B cell (primary cell): ENCODE data around the gene ARF6. TPM values are rescaled to one million over a fixed set of nuclear protein-coding genes. Genes with fewer than 3 reads are reported as not detected.

Experiments
- ATAC-seq: fragments of 200-7000 bp; cut with Tn5 transposase; one replicate; pipeline ENCODE4 v1.10.0; 2021; ENCODE audit warnings: low read depth, mild to moderate bottlenecking, moderate number of reproducible peaks, moderate library complexity
- CTCF ChIA-PET: fragments of 350-600 bp; sonication (Branson Sonifier 250); formaldehyde crosslinking; loops from one replicate; lab custom pipeline; 2021; ENCODE audit warnings: antibody characterized with exemption, inconsistent platforms; lab: Charles Lee
- POLR2A ChIA-PET: fragments of 350-600 bp; sonication (Branson Sonifier 250); formaldehyde crosslinking; loops from one replicate; lab custom pipeline; 2021; ENCODE audit warnings: antibody characterized with exemption; lab: Charles Lee
- DNase-seq: peaks from one replicate; pipeline ENCODE4 v3.0.0; 2013
- H2AFZ ChIP-seq: 2 replicates; pipeline ENCODE4 v1.6.1; 2012; ENCODE audit warnings: mild to moderate bottlenecking, low read depth, low read length; ENCODE audit not compliant: insufficient read depth, poor library complexity, severe bottlenecking
- H3K27ac ChIP-seq, 2 donors: 1 replicate in 1 of 2; 2 replicates in 1 of 2; pipeline ENCODE4 v1.5.1; 2012 to 2013; ENCODE audit warnings: low read length in 2 of 2, mild to moderate bottlenecking in 2 of 2, moderate library complexity in 1 of 2
- H3K27me3 ChIP-seq, 4 experiments: fragments of 200-600 bp in 1 of 4; sonication (generic) in 1 of 4; replicated peaks in 1 of 4; 1 replicate in 2 of 4; 2 replicates in 2 of 4; pipeline versions ENCODE4 v1.6.1 to v1.7.0; 2013 to 2016; ENCODE audit warnings: low read length in 3 of 4, mild to moderate bottlenecking in 2 of 4, mixed read lengths in 1 of 4, moderate library complexity in 1 of 4; ENCODE audit not compliant: insufficient read depth in 4 of 4, control insufficient read depth in 3 of 4; ENCODE audit errors: control extremely low read depth in 1 of 4
- H3K36me3 ChIP-seq, 2 experiments: replicated peaks in 1 of 2; 1 replicate in 1 of 2; 2 replicates in 1 of 2; pipeline versions ENCODE4 v1.6.1 to v1.7.1; 2013; ENCODE audit warnings: low read length in 1 of 2; ENCODE audit not compliant: insufficient read depth in 2 of 2, control insufficient read depth in 1 of 2; ENCODE audit errors: control extremely low read depth in 1 of 2, extremely low read depth in 1 of 2
- H3K4me1 ChIP-seq, 2 donors: fragments of 200-600 bp in 1 of 2; sonication (generic) in 1 of 2; 1 replicate in 1 of 2; 2 replicates in 1 of 2; pipeline versions ENCODE4 v1.5.1 to v1.6.1; 2013 to 2017; ENCODE audit warnings: low read length in 2 of 2; ENCODE audit not compliant: control insufficient read depth in 2 of 2, insufficient read depth in 2 of 2
- H3K4me2 ChIP-seq: replicated peaks from 2 replicates; pipeline ENCODE3; 2012; ENCODE audit warnings: mild to moderate bottlenecking, low read depth, low read length; ENCODE audit not compliant: poor library complexity, severe bottlenecking
- H3K4me3 ChIP-seq, 5 experiments: fragments of 200-600 bp in 1 of 5; sonication (generic) in 1 of 5; 1 replicate in 3 of 5; 2 replicates in 2 of 5; pipeline versions ENCODE4 v1.5.1 to v1.7.0; 2011 to 2016; ENCODE audit warnings: low read length in 4 of 5, mild to moderate bottlenecking in 4 of 5, low read depth in 2 of 5, control low read depth in 1 of 5, moderate library complexity in 1 of 5; ENCODE audit not compliant: insufficient read depth in 1 of 5; ENCODE audit errors: control extremely low read depth in 1 of 5, extremely low read depth in 1 of 5
- H3K79me2 ChIP-seq: fragments of 200-600 bp; sonication (generic); one replicate; pipeline ENCODE4 v1.6.0; 2016; ENCODE audit warnings: low read length; ENCODE audit not compliant: control insufficient read depth, insufficient read depth
- H3K9ac ChIP-seq: fragments of 200-600 bp; sonication (generic); 2 replicates; pipeline ENCODE4 v1.6.1; 2017; ENCODE audit warnings: mild to moderate bottlenecking, low read length, moderate library complexity
- H3K9me3 ChIP-seq, 3 donors: one replicate each; pipeline versions ENCODE4 v1.6.1 to v1.7.1; 2013; ENCODE audit warnings: low read length in 2 of 3; ENCODE audit not compliant: control insufficient read depth in 2 of 3, insufficient read depth in 1 of 3; ENCODE audit errors: control extremely low read depth in 1 of 3
- H4K20me1 ChIP-seq: 2 replicates; pipeline ENCODE4 v1.6.0; 2012; ENCODE audit warnings: mild to moderate bottlenecking, low read length; ENCODE audit not compliant: insufficient read depth, control insufficient read depth, poor library complexity, severe bottlenecking
- H3K27ac Mint-ChIP-seq: one replicate; pipeline ENCODE4 v1.8.0; 2021; ENCODE audit warnings: mixed read lengths
- H3K27me3 Mint-ChIP-seq: one replicate; pipeline ENCODE4 v1.8.0; 2021; ENCODE audit warnings: mixed read lengths
- H3K4me1 Mint-ChIP-seq: one replicate; pipeline ENCODE4 v1.8.0; 2021; ENCODE audit warnings: mixed read lengths
- H3K4me3 Mint-ChIP-seq: one replicate; pipeline ENCODE4 v1.8.0; 2021; ENCODE audit warnings: mixed read lengths
- H3K9me3 Mint-ChIP-seq: one replicate; pipeline ENCODE4 v1.8.0; 2022; ENCODE audit warnings: mixed read lengths; ENCODE audit not compliant: insufficient read depth
- CTCF ChIP-seq: fragments of 200-600 bp; IDR thresholded peaks from one replicate; pipeline ENCODE4 v1.8.0; 2022; ENCODE audit warnings: antibody characterized with exemption, mild to moderate bottlenecking
- EZH2 ChIP-seq: IDR thresholded peaks from 2 replicates; pipeline ENCODE4 v1.6.1; 2012; ENCODE audit warnings: borderline replicate concordance, low read depth, mild to moderate bottlenecking, moderate library complexity, low read length; ENCODE audit not compliant: insufficient read depth, poor library complexity, severe bottlenecking
- WGBS: methylation state at CpG from one replicate; pipeline ENCODE4 v1.1.5; 2013; ENCODE audit warnings: missing lambda C conversion rate; ENCODE audit not compliant: insufficient coverage; 5-methylcytosine and 5-hydroxymethylcytosine counted together
- intact Hi-C: fragments of 100-400 bp; cut with micrococcal nuclease; formaldehyde crosslinking; loops from one replicate; pipeline ENCODE4 v1.10.0; 2022
- polyA plus RNA-seq: library from polyadenylated mRNA; depleted of rRNA; stranded (reverse); fragments of >200 nt; gene quantifications from 2 replicates; pipeline ENCODE4 v1.2.3, GENCODE V29; 2012
- total RNA-seq, 2 donors: library from RNA; stranded (reverse); fragments of 120-200 nt in 1 of 2; gene quantifications; 1 replicate in 1 of 2; 2 replicates in 1 of 2; pipeline versions ENCODE4 v1.2.3 to v1.2.4, GENCODE V29; 2013 to 2022

The ARF6 gene
- total and polyA plus RNA-seq, 2 donors (not counting 1 experiment from before 2014, with no cell fraction given) = 96.6 to 135 TPM

DNA sequence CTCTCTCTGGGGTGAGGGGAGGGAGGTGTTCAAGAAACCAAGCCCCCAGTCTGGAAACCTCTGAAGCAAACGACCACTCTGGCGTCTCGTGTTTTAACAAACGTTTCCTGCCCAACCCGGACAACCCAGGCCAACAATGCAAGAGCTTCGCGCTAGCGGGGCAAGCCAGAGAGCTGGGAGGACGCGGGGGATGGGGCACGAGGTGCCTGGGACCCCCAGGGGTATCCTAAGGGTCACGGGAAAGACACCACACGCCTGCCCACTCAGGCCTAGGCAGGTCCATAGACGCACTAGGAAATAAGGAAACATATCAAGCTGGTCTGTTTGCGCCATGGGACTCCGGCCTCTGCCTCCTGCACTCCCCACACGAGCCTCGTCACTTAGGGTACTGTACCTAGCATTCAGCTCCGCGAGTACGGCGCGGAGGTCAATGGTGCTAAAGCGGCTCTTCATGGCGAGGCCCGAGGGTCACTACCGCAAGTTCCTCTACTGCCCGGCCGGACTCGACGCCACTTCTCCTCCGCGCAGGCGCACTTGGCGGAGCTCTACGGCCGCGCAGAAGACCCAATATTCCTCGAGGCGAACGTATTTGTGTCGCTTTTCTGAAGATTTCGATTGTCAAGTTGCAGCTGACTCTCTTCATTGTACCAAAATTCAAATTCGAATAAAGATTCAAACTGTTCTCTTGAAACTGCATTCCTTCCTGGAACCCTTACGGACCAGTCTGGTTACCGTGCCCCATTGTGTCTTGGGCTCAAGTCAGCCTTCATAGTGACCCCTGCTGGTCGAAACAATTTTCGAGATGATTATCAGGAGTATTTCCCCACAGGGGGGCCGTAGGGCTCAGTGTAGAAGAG is 40.4 kb upstream of the ARF6 start, which contains the start of gene NEMF:
Gene NEMF (minus strand): TSS at position 488 of the 857 bp plus-strand sequence. CDS start 35 bp downstream, at position 453.
- Histone ChIP-seq H3K36me3 (peaks cover 5 to 18% of the 10 kb centered on the region in 2 experiments), H3K4me1 (peaks cover 20 to 31% of the 10 kb centered on the region in 2 donors), H3K79me2 (peaks cover 53% of the 10 kb centered on the region), H3K9ac (peak within 1 kb of the TSS; percentile 95), H3K4me2 (peak within 1 kb of the TSS; percentile 82), H3K4me3 (peak within 1 kb of the TSS; percentile 78 to 99 (median 99)), H2AFZ (peak within 1 kb of the TSS; percentile 85), H3K9me3 (no peaks in the 10 kb centered on the region), H4K20me1 (no peaks in the 10 kb centered on the region), H3K27ac (peak within 1 kb of the TSS; percentile 72 to 88), H3K27me3 (no peaks in the 10 kb centered on the region)
- peak; percentile 84 for ATAC-seq
- Mint-ChIP-seq H3K27me3 (no peaks in the 10 kb centered on the region), H3K4me3 (peak within 1 kb of the TSS; percentile 98), H3K27ac (peak within 1 kb of the TSS; percentile 98), H3K4me1 (peaks cover 44% of the 10 kb centered on the region), H3K9me3 (peaks cover under 1% of the 10 kb centered on the region)
- DNase-seq = peak; percentile 94
- ChIA-PET CTCF (interaction anchor here (0.5 to 4.8 kb wide), 58 partner anchors 10 to 679 kb away, joined by 3 to 106 read pairs (median 4); partner anchors contain the start of genes ARF6, KLHDC1, MAP4K5 and MGAT2), POLR2A (interaction anchor here (0.5 to 2.0 kb wide), 17 partner anchors 9 to 459 kb away, joined by 3 to 31 read pairs (median 5); partner anchors contain the start of genes DMAC2L, DNAAF2, KLHDC2 and L2HGDH)
- intact Hi-C loops = loop anchor here (1.0 to 5.0 kb wide), 8 partner anchors 10 to 680 kb away; partner anchors contain the start of genes ARF6, DNAAF2, KLHDC2 and MAP4K5
- under 1% methylated on average over 48 of the region's 49 CpGs for WGBS
- peak; percentile 86 for TF ChIP-seq CTCF
- no peak for TF ChIP-seq EZH2
